ENCODE results near the gene WBP1. TPM values are rescaled to one million over a fixed set of nuclear protein-coding genes. Genes with fewer than 3 reads are reported as not detected.

The WBP1 gene
- total RNA-seq, result 83.9 TPM
- 150 TPM for polyA plus RNA-seq (ENCODE audit: insufficient read depth, low read depth, low replicate concordance)
- long read RNA-seq, donor 1, transcript WBP1-201 (4 exons, 1,294 nt), result major isoform, 20 of 54 reads
- long read RNA-seq, donor 1, transcript WBP1-212 (3 exons, 919 nt), result minor isoform, 5 of 54 reads
- long read RNA-seq, donor 1, partial matches to known transcripts, result 21 of 54 reads
- long read RNA-seq, donor 1, other reads (novel, unspliced or antisense), result 0 of 54 reads
- long read RNA-seq, donor 2, transcript WBP1-201 (4 exons, 1,294 nt), result major isoform, 30 of 57 reads
- long read RNA-seq, donor 2, transcript WBP1-212 (3 exons, 919 nt), result minor isoform, 5 of 57 reads
- long read RNA-seq, donor 2, transcript WBP1-208 (4 exons, 765 nt), result minor isoform, 5 of 57 reads
- long read RNA-seq, donor 2, partial matches to known transcripts, result 11 of 57 reads
- long read RNA-seq, donor 2, other reads (novel, unspliced or antisense), result 0 of 57 reads
- long read RNA-seq, donor 3, transcript WBP1-212 (3 exons, 919 nt), result minor isoform, 8 of 72 reads
- long read RNA-seq, donor 3, transcript WBP1-208 (4 exons, 765 nt), result minor isoform, 7 of 72 reads
- long read RNA-seq, donor 3, transcript WBP1-209 (3 exons, 847 nt), result minor isoform, 5 of 72 reads
- long read RNA-seq, donor 3, transcript WBP1-201 (4 exons, 1,294 nt), result major isoform, 40 of 72 reads
- long read RNA-seq, donor 3, partial matches to known transcripts, result 9 of 72 reads
- long read RNA-seq, donor 3, other reads (novel, unspliced or antisense), result 0 of 72 reads
- long read RNA-seq, donor 4, transcript WBP1-201 (4 exons, 1,294 nt), result major isoform, 38 of 62 reads
- long read RNA-seq, donor 4, partial matches to known transcripts, result 13 of 62 reads
- long read RNA-seq, donor 4, other reads (novel, unspliced or antisense), result 0 of 62 reads
- long read RNA-seq, donor 5, partial matches to known transcripts, result 0 of 3 reads
- long read RNA-seq, donor 5, other reads (novel, unspliced or antisense), result 0 of 3 reads
- long read RNA-seq, donor 6, transcript WBP1-209 (3 exons, 847 nt), result minor isoform, 5 of 61 reads
- long read RNA-seq, donor 6, transcript WBP1-201 (4 exons, 1,294 nt), result major isoform, 28 of 61 reads
- long read RNA-seq, donor 6, transcript WBP1-212 (3 exons, 919 nt), result minor isoform, 11 of 61 reads
- long read RNA-seq, donor 6, partial matches to known transcripts, result 12 of 61 reads
- long read RNA-seq, donor 6, other reads (novel, unspliced or antisense), result 0 of 61 reads
- long read RNA-seq, donor 7, transcript WBP1-201 (4 exons, 1,294 nt), result major isoform, 9 of 29 reads
- long read RNA-seq, donor 7, partial matches to known transcripts, result 4 of 29 reads
- long read RNA-seq, donor 7, other reads (novel, unspliced or antisense), result 12 of 29 reads
- long read RNA-seq, donor 8, transcript WBP1-212 (3 exons, 919 nt), result minor isoform, 9 of 53 reads
- long read RNA-seq, donor 8, transcript WBP1-208 (4 exons, 765 nt), result minor isoform, 5 of 53 reads
- long read RNA-seq, donor 8, transcript WBP1-201 (4 exons, 1,294 nt), result major isoform, 26 of 53 reads
- long read RNA-seq, donor 8, transcript WBP1-209 (3 exons, 847 nt), result minor isoform, 8 of 53 reads
- long read RNA-seq, donor 8, partial matches to known transcripts, result 0 of 53 reads
- long read RNA-seq, donor 8, other reads (novel, unspliced or antisense), result 0 of 53 reads
- long read RNA-seq, donor 9, transcript WBP1-212 (3 exons, 919 nt), result minor isoform, 9 of 49 reads
- long read RNA-seq, donor 9, transcript WBP1-201 (4 exons, 1,294 nt), result major isoform, 20 of 49 reads
- long read RNA-seq, donor 9, partial matches to known transcripts, result 15 of 49 reads
- long read RNA-seq, donor 9, other reads (novel, unspliced or antisense), result 0 of 49 reads
- long read RNA-seq, donor 10, transcript WBP1-201 (4 exons, 1,294 nt), result major isoform, 25 of 68 reads
- long read RNA-seq, donor 10, transcript WBP1-208 (4 exons, 765 nt), result minor isoform, 5 of 68 reads
- long read RNA-seq, donor 10, transcript WBP1-212 (3 exons, 919 nt), result minor isoform, 13 of 68 reads
- long read RNA-seq, donor 10, partial matches to known transcripts, result 17 of 68 reads
- long read RNA-seq, donor 10, other reads (novel, unspliced or antisense), result 0 of 68 reads

- peak within 1 kb of the TSS; percentile 91 to 95 (median 94) for H3K9ac ChIP-seq (ENCODE audit: low read length in 3 of 3)
- H3K27me3 ChIP-seq (ENCODE audit: control insufficient read depth, insufficient read depth, low read length), result no peaks in the 10 kb centered on the region
- H3K36me3 ChIP-seq (ENCODE audit: control insufficient read depth in 2 of 3, insufficient read depth in 3 of 3, low read length in 3 of 3), result peaks cover 0 to 3% (median 0%) of the 10 kb centered on the region in 3 donors
- H3K4me3 ChIP-seq (ENCODE audit: low read length in 3 of 3), result peak within 1 kb of the TSS; percentile 79 to 97 (median 97)
- DNase-seq, result peak; percentile 100
- intact Hi-C loops (cut with DNase I), result no loop called here
- peak; percentile 99 for FAIRE-seq
- no peaks in the 10 kb centered on the region for H3K9me3 ChIP-seq (ENCODE audit: control insufficient read depth in 2 of 3, insufficient read depth in 1 of 3, low read length in 3 of 3)
- no peak for TF ChIP-seq CTCF (IDR thresholded peaks at IDR 0.05; ENCODE audit: borderline replicate concordance, extremely low read depth, insufficient read depth)
- peak within 1 kb of the TSS; percentile 96 to 97 for H3K27ac ChIP-seq (ENCODE audit: low read depth in 2 of 2, low read length in 2 of 2)
- H3K4me1 ChIP-seq (ENCODE audit: control insufficient read depth in 2 of 3, insufficient read depth in 2 of 3, low read depth in 1 of 3, low read length in 3 of 3), result peaks cover 0 to 26% (median 12%) of the 10 kb centered on the region in 3 donors
Observed at GRCh38 chr2:74458132-74458937, at the start of gene WBP1. Gene WBP1, plus strand, starts transcription at chr2:74458438. Its CDS starts 165 bp downstream, at chr2:74458603.

- Histone ChIP-seq H3K27ac (ENCODE audit: low read depth in 2 of 2, low read length in 2 of 2) (no peak overlapping the region), H3K27me3 (ENCODE audit: control insufficient read depth, insufficient read depth, low read length) (no peaks in the 10 kb centered on the region), H3K36me3 (ENCODE audit: control insufficient read depth in 2 of 3, insufficient read depth in 3 of 3, low read length in 3 of 3) (no peaks in the 10 kb centered on the region), H3K9ac (ENCODE audit: low read length in 3 of 3) (no peak overlapping the region), H3K9me3 (ENCODE audit: control insufficient read depth in 2 of 3, insufficient read depth in 1 of 3, low read length in 3 of 3) (no peaks in the 10 kb centered on the region), H3K4me3 (ENCODE audit: low read length in 3 of 3) (no peak overlapping the region), H3K4me1 (ENCODE audit: control insufficient read depth in 2 of 3, insufficient read depth in 2 of 3, low read depth in 1 of 3, low read length in 3 of 3) (peaks cover 0 to 16% (median 4%) of the 10 kb centered on the region in 3 donors)
- intact Hi-C loops (cut with DNase I), result no loop called here
- TF ChIP-seq CTCF (IDR thresholded peaks at IDR 0.05; ENCODE audit: borderline replicate concordance, extremely low read depth, insufficient read depth), result no peak
- peak in 1 of 5 donors; percentile 45 for DNase-seq
- FAIRE-seq, result no peak
Observed at GRCh38 chr2:74413001-74413698, 45.1 kb upstream of the WBP1 start.

Measured in kidney (tissue), 22 donors.